BJ (cell line): ENCODE measurements around the gene MYO3B. TPM values are rescaled to one million over a fixed set of nuclear protein-coding genes. Genes with fewer than 3 reads are reported as not detected.

ENCODE experiments used
- CTCF ChIA-PET: fragments of 350-600 bp; formaldehyde crosslinking; extraction: SDS; loops from one replicate; lab custom pipeline; 2021; ENCODE audit warnings: antibody characterized with exemption, inconsistent platforms; lab: Yijun Ruan, JAX
- POLR2A ChIA-PET: fragments of 300-600 bp; sonication (Branson Sonifier 250); formaldehyde crosslinking; extraction: SDS; loops from one replicate; lab custom pipeline; 2021; ENCODE audit warnings: antibody characterized with exemption; lab: Charles Lee
- DNase-seq: peaks from one replicate; pipeline ENCODE4 v3.0.0-alpha.2; 2011; ENCODE audit warnings: low read depth
- H3K27me3 ChIP-seq: 2 replicates; pipeline ENCODE4 v1.6.0; 2011; ENCODE audit warnings: low read length; ENCODE audit not compliant: control insufficient read depth, insufficient read depth
- H3K36me3 ChIP-seq: 2 replicates; pipeline ENCODE4 v1.5.1; 2011; ENCODE audit warnings: low read length; ENCODE audit not compliant: control insufficient read depth, insufficient read depth
- H3K4me3 ChIP-seq: 2 replicates; pipeline ENCODE4 v1.5.1; 2011; ENCODE audit warnings: low read depth, mild to moderate bottlenecking, control low read depth, low read length
- CTCF ChIP-seq: IDR thresholded peaks from 2 replicates; pipeline ENCODE4 v1.5.1; 2011; ENCODE audit warnings: low read depth, mild to moderate bottlenecking, control low read depth, inconsistent platforms, low read length, moderate library complexity; ENCODE audit not compliant: insufficient read depth
- polyA plus RNA-seq: library from polyadenylated mRNA; depleted of rRNA; stranded (reverse); fragments of >200 nt; gene quantifications from 2 replicates; pipeline ENCODE4 v1.2.3, GENCODE V29; 2011

The MYO3B gene
- polyA plus RNA-seq, 1 experiment = not detected

- CTCF ChIA-PET = no interaction called here
- DNase-seq = no peak
- Histone ChIP-seq H3K36me3 (no peaks in the 10 kb centered on the region), H3K27me3 (no peaks in the 10 kb centered on the region), H3K4me3 (no peak overlapping the region)
- no peak for TF ChIP-seq CTCF
- POLR2A ChIA-PET = no interaction called here
These were observed 86.9 kb downstream of the MYO3B start for GRCh38 chr2:170264865-170265264.

- ChIA-PET POLR2A (no interaction called here), CTCF (no interaction called here)
- no peak for TF ChIP-seq CTCF
- H3K27me3 ChIP-seq = no peaks in the 10 kb centered on the region
- no peak for DNase-seq
- no peak overlapping the region for H3K4me3 ChIP-seq
- H3K36me3 ChIP-seq = no peaks in the 10 kb centered on the region
These were observed 87.4 kb downstream of the MYO3B start for GRCh38 chr2:170265321-170265720.

GRCh38 chr2:170266358-170266757 is 88.4 kb downstream of the MYO3B start:
- CTCF ChIA-PET = no interaction called here
- POLR2A ChIA-PET = no interaction called here
- Histone ChIP-seq H3K36me3 (no peaks in the 10 kb centered on the region), H3K4me3 (no peak overlapping the region), H3K27me3 (no peaks in the 10 kb centered on the region)
- DNase-seq = no peak
- TF ChIP-seq CTCF = no peak

GRCh38 chr2:170267071-170267470 is 89.1 kb downstream of the MYO3B start:
- no peak overlapping the region for H3K4me3 ChIP-seq
- CTCF ChIA-PET = no interaction called here
- no peak for DNase-seq
- POLR2A ChIA-PET = no interaction called here
- H3K27me3 ChIP-seq = no peaks in the 10 kb centered on the region
- no peak for TF ChIP-seq CTCF
- no peaks in the 10 kb centered on the region for H3K36me3 ChIP-seq

- Histone ChIP-seq H3K36me3 (no peaks in the 10 kb centered on the region), H3K27me3 (no peaks in the 10 kb centered on the region), H3K4me3 (no peak overlapping the region)
- CTCF ChIA-PET = no interaction called here
- POLR2A ChIA-PET = no interaction called here
- no peak for DNase-seq
- TF ChIP-seq CTCF = no peak
These were observed 92.4 kb downstream of the MYO3B start for GRCh38 chr2:170270278-170270864.
